HepG2 (cell line): ENCODE data around the gene PAQR7. TPM values are rescaled to one million over a fixed set of nuclear protein-coding genes. Genes with fewer than 3 reads are reported as not detected.
A peak's percentile ranks its signal among the peaks of the same experiment; 100 is the strongest.

Experiments
- ATF2 ChIP-seq: sonication (generic); formaldehyde crosslinking; IDR thresholded peaks from 2 replicates; pipeline ENCODE4 v1.4.0; 2020; ENCODE audit warnings: missing genetic modification reagents
- CC2D1A ChIP-seq: sonication (generic); formaldehyde crosslinking; IDR thresholded peaks from 2 replicates; pipeline ENCODE4 v1.8.1; 2023; ENCODE audit warnings: mild to moderate bottlenecking, missing genetic modification reagents
- CREB1 ChIP-seq, 2 experiments: fragments of 450-650 bp in 1 of 2; IDR thresholded peaks; 2 replicates each; pipeline ENCODE4 v1.6.1; 2016 to 2017; ENCODE audit warnings: control low read depth in 1 of 2, mild to moderate bottlenecking in 1 of 2, missing compliant biosample characterization in 1 of 2, missing genetic modification characterization in 1 of 2
- EEA1 ChIP-seq: sonication (generic); formaldehyde crosslinking; IDR thresholded peaks from 2 replicates; pipeline ENCODE4 v1.5.1; 2020; ENCODE audit warnings: mild to moderate bottlenecking, missing genetic modification reagents, borderline replicate concordance
- GPN1 ChIP-seq: sonication (generic); formaldehyde crosslinking; IDR thresholded peaks from 2 replicates; pipeline ENCODE4 v1.5.1; 2020; ENCODE audit warnings: missing genetic modification reagents, borderline replicate concordance
- GTF2F1 ChIP-seq: fragments of 150-350 bp; IDR thresholded peaks from 2 replicates; pipeline ENCODE4 v1.6.1; 2014; ENCODE audit warnings: low read length
- HMG20A ChIP-seq: IDR thresholded peaks from 2 replicates; pipeline ENCODE4 v1.6.1; 2016; ENCODE audit warnings: borderline replicate concordance
- KDM2A ChIP-seq: sonication (generic); formaldehyde crosslinking; IDR thresholded peaks from 2 replicates; pipeline ENCODE4 v1.4.0; 2020; ENCODE audit warnings: low read depth, missing genetic modification reagents, borderline replicate concordance
- KDM4B ChIP-seq: sonication (generic); formaldehyde crosslinking; IDR thresholded peaks from 2 replicates; pipeline ENCODE4 v1.4.0; 2020; ENCODE audit warnings: missing genetic modification reagents
- LCORL ChIP-seq, 2 experiments: fragments of 450-650 bp in 1 of 2; sonication (generic) in 1 of 2; formaldehyde crosslinking in 1 of 2; IDR thresholded peaks; 2 replicates each; pipeline versions ENCODE4 v1.5.0 to v1.6.1; 2017 to 2020; ENCODE audit warnings: antibody characterized with exemption in 1 of 2, missing genetic modification reagents in 1 of 2
- NCOA2 ChIP-seq: sonication (generic); formaldehyde crosslinking; IDR thresholded peaks from 2 replicates; pipeline ENCODE4 v1.8.0; 2022; ENCODE audit warnings: inconsistent platforms
- NFIC ChIP-seq: IDR thresholded peaks from 2 replicates; pipeline ENCODE4 v1.6.1; 2012; ENCODE audit warnings: mild to moderate bottlenecking, low read length, inconsistent platforms
- NR2C2 ChIP-seq: sonication (generic); formaldehyde crosslinking; IDR thresholded peaks from 2 replicates; pipeline ENCODE4 v1.4.0; 2020; ENCODE audit warnings: missing genetic modification reagents, mild to moderate bottlenecking, moderate library complexity, borderline replicate concordance
- PHF5A ChIP-seq: IDR thresholded peaks from one replicate; pipeline ENCODE4 v1.6.1; 2018; ENCODE audit warnings: low read depth, missing genetic modification reagents; ENCODE audit not compliant: unreplicated experiment
- RFX1 ChIP-seq: fragments of 450-650 bp; IDR thresholded peaks from 2 replicates; pipeline ENCODE4 v1.6.1; 2017
- THAP11 ChIP-seq: IDR thresholded peaks from 2 replicates; pipeline ENCODE4 v1.6.1; 2016; ENCODE audit warnings: missing biosample characterization, missing genetic modification reagents
- TOE1 ChIP-seq: sonication (generic); formaldehyde crosslinking; IDR thresholded peaks from 2 replicates; pipeline ENCODE4 v1.4.0; 2020; ENCODE audit warnings: mild to moderate bottlenecking, missing genetic modification reagents
- ZNF318 ChIP-seq: sonication (generic); formaldehyde crosslinking; IDR thresholded peaks from 2 replicates; pipeline ENCODE4 v1.4.0; 2020; ENCODE audit warnings: mild to moderate bottlenecking, missing genetic modification reagents
- ZNF382 ChIP-seq: sonication (generic); formaldehyde crosslinking; IDR thresholded peaks from 2 replicates; pipeline ENCODE4 v1.5.0; 2020; ENCODE audit warnings: missing genetic modification reagents, mild to moderate bottlenecking, borderline replicate concordance
- ZNF598 ChIP-seq: sonication (generic); formaldehyde crosslinking; IDR thresholded peaks from 2 replicates; pipeline ENCODE4 v1.5.1; 2020; ENCODE audit warnings: mild to moderate bottlenecking, missing genetic modification reagents, borderline replicate concordance
- ZNF652 ChIP-seq: IDR thresholded peaks from 2 replicates; pipeline ENCODE4 v1.6.1; 2016; ENCODE audit warnings: low read depth, borderline replicate concordance
- polyA plus RNA-seq, 8 experiments: library from polyadenylated mRNA; depleted of rRNA in 3 of 8; stranded (reverse) in 7 of 8; unstranded in 1 of 8; fragments of >200 nt; fragmentation: Illumina TruSeq in 4 of 8; extraction: Trizol in 4 of 8; gene quantifications; 2 replicates each; pipeline versions ENCODE4 v1.2.1 to v1.2.3, GENCODE V29; 2011 to 2016; ENCODE audit warnings: low read depth in 4 of 8, missing spikeins in 1 of 8, mixed read lengths in 1 of 8; ENCODE audit not compliant: insufficient read depth in 1 of 8
- total RNA-seq, 5 experiments: library from RNA; depleted of rRNA; stranded (reverse); fragments of >200 nt; fragmentation: Illumina TruSeq; extraction: Trizol; gene quantifications; 2 replicates each; pipeline ENCODE4 v1.2.3, GENCODE V29; 2016; ENCODE audit warnings: low read depth in 1 of 5
- TF ChIP-seq, protein P1 (sequence below): IDR thresholded peaks from 2 replicates; pipeline ENCODE4 v1.6.1; 2016; ENCODE audit warnings: mild to moderate bottlenecking, missing biosample characterization, missing genetic modification reagents

PAQR7 gene
- total and polyA plus RNA-seq, 2 of the 13 experiments (the other 11 are each of a cell fraction or from before 2014, with no cell fraction given) = 13.2 to 16.6 TPM

GRCh38 chr1:25818569-25818968 is 56.9 kb downstream of the PAQR7 start (continued):
- TF ChIP-seq ZNF318 = no peak
- no peak for TF ChIP-seq ZNF652 (CRISPR knock-in tag)
- TF ChIP-seq ZNF382 (CRISPR knock-in tag) = no peak
- no peak for TF ChIP-seq NCOA2 (CRISPR knock-in tag)
- TF ChIP-seq ZNF598 = no peak
- TF ChIP-seq CREB1 (IDR thresholded peaks at IDR 0.05) = no peak
- 0 out of 2 replicates have a peak, but pooled peaks have one; percentile 2 for TF ChIP-seq CREB1 (CRISPR knock-in tag; IDR thresholded peaks at IDR 0.05)
- no peak for TF ChIP-seq NR2C2 (CRISPR knock-in tag)
- TF ChIP-seq CC2D1A = no peak
- no peak for TF ChIP-seq THAP11 (CRISPR knock-in tag)
- no peak for TF ChIP-seq LCORL (IDR thresholded peaks at IDR 0.05)
- peak; percentile 6; the same call in 1 of the 2 replicates for TF ChIP-seq LCORL (CRISPR knock-in tag; IDR thresholded peaks at IDR 0.05)
- no peak for TF ChIP-seq KDM4B (CRISPR knock-in tag)
- no peak for TF ChIP-seq ATF2 (CRISPR knock-in tag)
- TF ChIP-seq GPN1 (CRISPR knock-in tag) = no peak
- TF ChIP-seq, protein P1, sequence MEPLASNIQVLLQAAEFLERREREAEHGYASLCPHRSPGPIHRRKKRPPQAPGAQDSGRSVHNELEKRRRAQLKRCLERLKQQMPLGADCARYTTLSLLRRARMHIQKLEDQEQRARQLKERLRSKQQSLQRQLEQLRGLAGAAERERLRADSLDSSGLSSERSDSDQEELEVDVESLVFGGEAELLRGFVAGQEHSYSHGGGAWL (CRISPR knock-in tag) = no peak
- peak; percentile 28; the same call in 1 of the 2 replicates for TF ChIP-seq KDM2A
- TF ChIP-seq EEA1 (CRISPR knock-in tag) = no peak
- TF ChIP-seq HMG20A (CRISPR knock-in tag) = no peak
- TF ChIP-seq NFIC = no peak
- no peak for TF ChIP-seq GTF2F1
- TF ChIP-seq RFX1 = no peak
- no peak for TF ChIP-seq PHF5A
- no peak for TF ChIP-seq TOE1 (CRISPR knock-in tag)
